HL-60/S4 treated with phorbol 12-myristate 13-acetate at 8.2 ng/mL for 4 days and 3 days (cell line): ENCODE measurements around the gene PDE4B.

Experiments used
- in situ Hi-C: fragments of 300-500 bp; cut with MboI; formaldehyde crosslinking; loops from 2 replicates; pipeline ENCODE4 v1.15.0; 2022; ENCODE audit warnings: low sequenced_read_pairs

PDE4B gene

GRCh38 chr1:66366634-66367033, 573.9 kb downstream of the PDE4B start:
- in situ Hi-C loops = no loop called here

DNA sequence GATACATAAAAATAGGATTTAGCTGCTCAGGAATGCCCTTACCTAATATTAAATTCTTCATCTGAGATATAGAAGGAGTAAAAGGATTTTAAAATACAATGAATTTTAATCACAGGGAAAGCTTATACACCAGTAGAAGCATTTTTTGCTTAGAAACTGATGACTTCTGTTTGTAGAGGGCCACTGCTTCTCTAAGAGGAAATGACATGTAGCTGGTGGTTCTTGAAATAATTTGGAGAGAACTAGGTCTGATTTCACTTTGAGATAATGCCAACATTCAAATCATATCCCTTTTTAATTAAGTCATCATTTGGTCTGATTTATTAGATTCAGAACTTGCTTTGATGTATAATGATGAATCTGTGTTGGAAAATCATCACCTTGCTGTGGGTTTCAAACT, 574.7 kb downstream of the PDE4B start:
- in situ Hi-C loops = no loop called here

DNA sequence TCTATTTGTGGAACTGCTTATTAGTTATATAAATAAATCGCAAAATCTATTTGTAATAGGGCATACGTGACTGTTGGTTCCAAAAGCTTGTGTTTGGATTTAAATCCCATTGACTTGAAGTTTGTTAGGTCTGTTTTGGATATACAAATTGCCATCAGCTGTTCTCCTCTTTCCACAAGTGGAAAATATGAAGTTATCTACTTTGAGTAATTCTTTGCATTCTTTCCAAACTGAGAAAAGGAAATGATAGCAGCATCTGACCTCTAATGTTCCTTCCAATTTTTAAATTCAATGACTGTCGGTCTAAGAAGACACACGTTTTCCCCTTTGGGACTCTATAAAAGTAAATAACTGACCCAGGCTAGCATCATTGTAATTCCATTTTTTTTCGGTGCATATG, 575.6 kb downstream of the PDE4B start:
- in situ Hi-C loops = no loop called here

DNA sequence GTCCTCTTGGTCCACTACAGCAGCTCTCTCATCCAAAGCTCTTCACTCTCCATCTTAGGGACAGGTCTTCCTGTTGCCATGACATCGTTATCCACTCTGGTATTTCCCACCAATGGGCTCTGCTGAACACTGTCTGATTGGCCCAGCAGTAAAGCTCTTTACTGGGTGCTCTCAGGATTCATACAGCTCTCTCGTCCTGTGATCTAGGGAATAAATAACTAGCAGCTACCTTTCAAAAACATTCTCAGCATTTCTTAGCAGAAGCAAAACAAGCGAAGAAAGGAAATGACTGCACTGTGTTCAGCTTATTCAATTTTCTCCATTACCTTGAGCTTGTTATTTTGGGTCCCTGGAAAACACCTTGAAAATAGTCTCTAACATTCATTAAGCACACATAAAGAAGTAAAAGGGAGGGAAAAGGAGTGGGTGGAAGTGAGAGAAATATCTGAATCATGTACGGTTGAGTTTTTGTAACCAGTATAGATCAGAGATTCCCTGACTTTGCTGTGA, 577.8 kb downstream of the PDE4B start:
- in situ Hi-C loops = no loop called here

DNA sequence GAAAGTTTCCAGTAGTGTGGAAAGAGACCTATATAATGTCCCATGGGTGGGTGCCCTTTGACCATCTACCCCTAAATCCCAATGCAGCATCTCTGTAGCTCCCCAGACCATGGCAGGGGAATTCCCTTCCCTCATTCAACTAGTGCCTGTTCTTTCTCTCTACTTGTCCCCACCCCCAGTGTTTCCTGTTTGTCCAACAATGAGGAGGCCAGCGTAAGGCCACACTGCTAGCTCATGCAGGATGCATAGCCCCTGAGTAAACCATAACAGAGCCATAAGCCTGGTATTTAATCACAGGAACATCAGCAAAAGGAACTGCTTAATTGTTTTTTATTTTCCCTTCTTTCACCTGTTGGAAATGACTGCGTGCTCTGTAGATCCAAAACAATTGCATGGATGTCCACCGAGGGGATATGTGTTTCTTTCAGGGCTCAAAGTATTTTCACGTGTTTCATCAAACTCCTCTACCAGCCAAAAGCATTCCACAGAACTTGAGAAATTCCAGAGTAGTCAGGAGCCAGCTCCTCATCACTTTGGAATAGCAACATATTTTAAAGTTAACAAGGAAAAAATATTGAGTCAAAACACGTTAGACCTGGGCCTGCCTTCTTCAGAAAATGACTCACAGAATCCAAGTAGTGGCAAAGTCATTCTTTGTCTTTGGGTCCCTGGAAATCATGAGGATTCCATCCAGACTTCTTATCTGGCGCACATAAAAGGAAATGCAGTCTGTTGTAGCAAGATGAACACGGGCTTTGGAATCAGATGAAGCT, 578.7 kb downstream of the PDE4B start:
- in situ Hi-C loops = no loop called here

- in situ Hi-C loops = no loop called here
Observed at GRCh38 chr1:66372522-66373101, 579.9 kb downstream of the PDE4B start.

GRCh38 chr1:66373157-66373591, 580.5 kb downstream of the PDE4B start:
- in situ Hi-C loops = no loop called here

DNA sequence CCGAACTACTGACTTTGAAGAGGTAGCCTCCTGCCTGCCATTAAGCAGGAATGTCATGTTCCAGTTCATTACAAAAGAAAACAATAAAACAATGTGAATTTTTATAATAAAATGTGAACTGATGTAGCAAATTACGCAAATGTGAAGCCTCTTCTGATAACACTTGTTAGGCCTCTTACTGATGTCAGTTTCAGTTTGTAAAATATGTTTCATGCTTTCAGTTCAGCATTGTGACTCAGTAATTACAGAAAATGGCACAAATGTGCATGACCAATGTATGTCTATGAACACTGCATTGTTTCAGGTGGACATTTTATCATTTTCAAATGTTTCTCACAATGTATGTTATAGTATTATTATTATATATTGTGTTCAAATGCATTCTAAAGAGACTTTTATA, 581.5 kb downstream of the PDE4B start:
- in situ Hi-C loops = no loop called here

DNA sequence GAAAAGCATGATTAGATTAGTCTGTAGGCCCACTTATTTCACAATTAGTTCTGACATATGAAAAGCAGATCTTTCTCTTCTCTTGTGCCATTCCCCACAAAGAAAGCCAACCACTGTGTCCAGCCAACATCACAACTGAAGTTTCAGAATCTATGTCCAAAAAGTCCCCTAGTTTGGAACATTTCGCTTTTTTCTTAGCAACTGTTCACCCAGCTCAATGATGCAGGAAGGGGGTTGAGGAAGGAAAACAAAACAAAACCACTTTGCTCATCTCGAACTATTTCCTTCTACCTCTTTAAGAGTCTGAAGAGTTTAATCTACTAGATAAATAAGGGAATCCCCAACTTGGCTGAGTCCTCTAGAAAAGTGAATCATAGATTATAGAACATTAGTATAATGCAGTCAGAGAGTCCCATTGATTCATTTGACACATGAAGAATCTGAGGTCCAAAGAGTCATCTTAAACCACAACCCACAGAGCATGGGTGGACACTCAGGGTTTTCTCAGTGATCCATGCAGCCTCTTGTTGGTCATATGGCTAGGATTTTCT, 581.9 kb downstream of the PDE4B start:
- in situ Hi-C loops = no loop called here

- in situ Hi-C loops = no loop called here
Observed at GRCh38 chr1:66375125-66375524, 582.4 kb downstream of the PDE4B start.

GRCh38 chr1:66380452-66381212, 587.9 kb downstream of the PDE4B start:
- in situ Hi-C loops = no loop called here

DNA sequence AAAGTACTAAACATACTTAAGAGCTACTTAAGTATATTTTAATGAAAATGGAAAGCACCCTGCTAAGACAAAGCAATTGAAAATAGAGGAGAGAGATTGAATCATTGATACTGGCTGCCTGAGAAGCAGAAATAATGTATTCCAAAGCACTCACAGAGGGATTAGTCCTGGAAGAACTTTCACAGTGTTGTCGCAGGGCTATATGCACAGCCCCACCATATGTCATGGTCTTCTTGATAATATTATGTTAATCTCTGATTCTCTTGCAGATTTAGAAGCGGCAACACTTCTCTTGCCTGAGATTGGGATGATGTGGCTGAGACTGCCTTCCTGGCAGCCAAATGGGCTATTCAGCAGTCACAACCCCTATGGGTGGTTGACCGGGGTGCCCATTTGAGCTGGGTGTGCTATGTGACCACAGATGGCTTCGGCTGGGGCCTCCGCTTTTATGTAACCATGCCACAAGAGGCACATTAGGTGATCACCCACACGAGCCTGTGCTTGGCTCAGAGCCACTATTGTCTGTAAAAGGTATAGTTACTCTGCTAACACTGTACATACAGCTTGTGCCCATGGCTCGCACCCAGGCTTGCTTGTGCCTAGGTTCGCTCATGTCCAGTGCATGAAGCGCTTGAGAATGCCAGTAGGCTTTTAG, 589.1 kb downstream of the PDE4B start:
- in situ Hi-C loops = no loop called here

GRCh38 chr1:66383168-66383567, 590.5 kb downstream of the PDE4B start:
- in situ Hi-C loops = no loop called here

- in situ Hi-C loops = no loop called here
Observed at GRCh38 chr1:66383611-66384010, 590.9 kb downstream of the PDE4B start.

DNA sequence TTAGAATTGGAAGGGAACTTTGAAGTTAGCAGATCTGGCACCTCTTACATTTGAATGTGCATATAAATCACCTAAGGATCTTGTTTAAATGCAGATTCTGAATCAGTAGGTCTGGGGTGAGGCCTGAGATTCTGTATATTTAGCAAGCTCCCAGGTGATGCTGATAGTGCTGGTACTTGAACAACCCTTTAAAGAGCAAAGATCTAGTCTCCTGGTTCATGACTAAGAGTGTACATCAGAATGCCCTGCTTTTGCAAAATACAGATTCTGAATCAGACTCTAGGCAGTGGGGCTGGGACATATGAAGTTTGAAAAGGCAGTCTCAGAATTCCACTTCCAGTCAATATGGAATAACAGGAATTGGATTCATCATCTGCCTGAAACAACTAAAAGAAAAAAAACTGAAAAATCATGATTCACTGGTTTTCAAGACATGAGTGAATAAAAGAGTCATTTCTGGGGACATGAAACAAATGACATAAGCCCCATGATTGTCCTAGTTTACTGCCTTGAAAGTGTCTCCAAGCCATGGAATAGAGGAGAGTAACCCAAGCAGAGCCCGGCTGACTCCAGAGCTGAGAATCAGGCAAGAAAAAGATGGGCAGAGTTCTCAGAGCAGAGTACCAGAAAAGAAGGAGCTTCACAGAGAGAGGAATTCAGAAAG, 591.7 kb downstream of the PDE4B start:
- in situ Hi-C loops = no loop called here

GRCh38 chr1:66386712-66387111, 594.0 kb downstream of the PDE4B start:
- in situ Hi-C loops = no loop called here

GRCh38 chr1:66388913-66389312, 596.2 kb downstream of the PDE4B start:
- in situ Hi-C loops = no loop called here

DNA sequence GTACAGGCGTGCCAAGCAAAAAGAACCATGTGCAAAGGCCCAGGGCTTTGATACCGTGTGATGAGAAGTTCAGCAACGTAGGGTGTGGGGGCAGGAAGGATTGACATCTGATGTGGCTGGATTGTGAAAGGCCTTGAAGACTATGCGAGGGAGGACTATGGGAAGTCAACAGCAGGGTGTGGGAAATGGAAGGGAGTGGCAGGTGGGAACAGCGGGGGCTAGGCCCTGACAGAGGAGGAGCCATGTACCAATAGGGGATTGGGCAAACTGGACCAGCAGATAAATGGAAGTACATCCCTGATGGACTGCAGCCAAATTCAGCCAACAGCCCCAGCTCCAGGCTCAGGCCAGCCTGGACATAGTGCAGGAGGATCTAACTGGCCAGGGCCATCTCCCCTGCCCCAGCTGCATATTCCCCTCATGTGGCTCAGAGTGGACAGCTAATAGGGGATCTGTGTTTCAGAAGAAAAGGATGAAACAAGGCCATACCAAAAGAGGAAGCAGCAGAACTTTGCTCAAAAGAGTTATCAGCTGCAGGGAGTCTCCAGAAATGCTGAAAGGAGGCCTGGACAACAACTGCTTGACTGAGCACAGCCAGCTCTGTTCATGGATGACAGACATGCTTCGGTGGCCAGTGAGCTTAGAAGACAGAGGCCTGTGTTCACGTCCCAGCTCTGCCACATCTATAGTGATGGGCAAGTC, 601.0 kb downstream of the PDE4B start:
- in situ Hi-C loops = no loop called here

DNA sequence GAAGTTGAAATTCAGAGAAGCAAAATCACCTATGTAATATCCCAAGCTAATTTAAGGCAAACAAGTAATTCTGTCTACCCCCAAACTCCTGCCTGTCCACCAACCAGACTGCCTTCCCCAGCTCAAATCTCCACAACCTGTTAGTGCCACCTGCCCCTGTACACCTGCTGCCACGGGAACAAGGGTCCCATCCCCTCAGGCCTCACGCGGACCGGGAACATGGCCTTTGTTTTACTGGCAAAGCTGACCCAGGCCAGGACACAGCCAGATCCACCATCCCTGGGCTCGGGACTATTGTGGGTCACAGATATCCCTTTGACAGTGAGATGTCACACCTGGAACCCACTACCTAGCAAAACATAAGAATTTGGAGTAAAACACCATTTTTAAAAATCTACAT, 601.9 kb downstream of the PDE4B start:
- in situ Hi-C loops = no loop called here
